GM19328 (cell line): Measurements from ENCODE around the gene GPATCH3.
A peak's percentile ranks its signal among the peaks of the same experiment; 100 is the strongest.
"Not testable (repeated sequence)": the region's sequence is repeated elsewhere in the genome, so short reads cannot be mapped to it uniquely, and the experiment has no call there.

ENCODE experiments used
- ATAC-seq: cut with Tn5 transposase; IDR thresholded peaks from one replicate; pipeline ENCODE4 v1.9.1; 2021; ENCODE audit warnings: mild to moderate bottlenecking, moderate library complexity; ENCODE audit not compliant: unreplicated experiment

The GPATCH3 gene

DNA sequence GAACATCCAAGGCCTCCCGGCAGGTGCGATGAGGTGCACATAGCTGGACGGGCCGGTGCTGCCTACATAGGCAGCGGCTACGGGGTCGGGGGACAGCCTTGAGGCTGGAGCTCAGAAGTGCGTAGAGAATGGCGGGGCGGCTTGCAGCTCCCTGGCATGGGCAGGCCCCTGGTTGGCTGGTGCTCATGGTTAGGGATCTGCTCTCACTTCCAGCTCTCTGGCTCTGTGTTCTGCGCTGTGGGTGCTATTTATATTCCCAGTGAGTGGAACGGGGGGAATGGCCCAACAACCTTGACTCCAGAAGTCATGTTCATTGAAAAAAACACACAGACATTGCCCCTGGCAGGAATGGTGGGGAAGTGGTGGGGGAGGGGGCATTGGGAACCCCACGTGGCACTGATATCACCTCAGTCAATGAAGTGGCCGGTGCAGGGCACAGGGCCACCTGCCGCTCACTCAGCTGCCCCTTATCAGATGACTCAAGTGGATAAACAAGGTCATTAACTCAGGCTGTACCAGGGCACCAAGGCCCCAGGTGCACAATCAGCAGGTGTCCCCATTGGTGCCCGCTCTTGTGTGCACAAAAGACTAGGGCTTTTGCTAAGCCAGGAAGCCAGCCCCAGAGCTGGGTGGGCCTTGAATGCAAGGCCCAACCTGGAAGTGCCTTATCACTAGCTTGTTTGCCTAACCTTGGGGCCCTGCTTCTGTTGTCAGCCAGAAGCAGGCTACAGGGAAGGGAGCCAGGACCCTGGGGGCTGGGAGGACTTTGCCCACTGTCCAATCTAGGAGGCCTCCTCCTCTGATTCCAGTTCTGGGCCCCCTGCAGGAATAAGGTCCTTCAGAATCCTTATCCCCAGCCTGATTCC lies 13.7 kb upstream of the GPATCH3 start, which contains the start of gene NR0B2:
NR0B2 (minus strand) TSS at position 222 of the 866 bp plus-strand sequence; CDS start at position 187, 35 bp downstream.
- ATAC-seq, result no peak

DNA sequence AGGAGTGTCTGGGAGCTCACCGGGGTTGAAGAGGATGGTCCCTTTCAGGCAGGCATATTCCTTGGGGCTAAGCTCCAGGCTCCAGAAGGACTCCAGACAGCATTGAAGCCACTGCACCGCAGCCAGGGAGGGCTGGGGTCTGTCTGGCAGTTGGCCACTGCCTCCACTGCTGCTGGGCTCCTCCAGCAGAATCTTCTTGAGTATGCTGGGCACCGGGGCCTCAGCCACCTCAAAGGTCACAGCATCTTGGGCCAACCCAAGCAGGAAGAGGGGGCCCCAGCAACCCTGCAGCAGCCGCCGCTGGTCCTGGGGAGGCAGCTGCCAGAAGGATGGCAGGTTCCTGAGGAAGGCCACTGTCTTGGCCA lies 13.1 kb upstream of the GPATCH3 start:
- no peak for ATAC-seq

DNA sequence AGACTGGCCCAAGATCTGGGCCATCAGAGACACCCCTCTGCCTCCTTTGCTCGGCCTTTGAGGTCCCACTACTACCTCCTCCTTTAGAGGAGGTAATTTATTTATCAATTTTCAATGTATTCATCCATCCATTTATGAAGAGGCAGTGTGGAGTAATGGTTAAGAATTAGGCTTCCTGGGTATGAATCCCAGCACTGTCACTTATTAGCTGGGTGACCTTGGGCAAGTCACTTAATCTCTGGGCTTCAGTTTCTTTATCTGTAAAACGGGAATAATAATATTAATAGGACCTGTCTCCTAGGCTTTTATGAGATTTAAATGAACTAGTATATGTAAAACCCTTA lies 11.9 kb upstream of the GPATCH3 start:
- ATAC-seq, result no peak

DNA sequence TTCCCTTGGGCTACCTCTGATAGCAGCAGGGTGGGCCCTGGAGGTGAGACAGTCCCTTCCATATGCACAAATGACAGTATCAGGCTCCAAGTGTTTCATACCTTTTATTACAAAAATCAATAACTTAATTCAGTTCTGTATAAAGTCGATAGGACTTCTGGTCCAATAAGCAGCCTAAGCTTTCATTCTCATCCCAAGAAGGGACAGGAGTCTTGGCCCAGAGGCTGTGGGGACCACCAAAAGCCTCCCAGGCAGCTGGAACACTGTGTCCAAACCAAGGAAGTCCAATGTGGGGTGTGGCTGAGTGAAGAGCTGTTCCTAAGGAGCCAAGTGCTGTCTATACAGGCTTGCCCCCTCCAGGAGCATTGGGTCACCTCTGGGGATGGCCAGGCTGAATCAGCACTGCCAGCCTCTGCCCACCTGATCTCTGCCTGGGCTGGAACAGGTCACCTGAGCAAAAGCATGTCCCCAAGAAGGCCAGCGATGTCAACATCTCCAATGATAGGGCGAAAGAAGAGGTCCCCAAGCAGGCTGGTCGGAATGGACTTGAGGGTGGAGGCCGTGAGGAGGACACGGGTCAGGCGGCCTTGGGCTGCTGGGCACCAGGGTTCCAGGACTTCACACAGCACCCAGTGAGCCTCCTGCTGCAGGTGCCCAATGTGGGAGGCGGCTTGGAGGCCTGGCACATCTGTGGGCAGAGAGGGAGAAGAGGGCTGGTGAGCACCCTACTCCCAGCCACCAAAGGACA lies 11.3 kb upstream of the GPATCH3 start:
- no peak for ATAC-seq

DNA sequence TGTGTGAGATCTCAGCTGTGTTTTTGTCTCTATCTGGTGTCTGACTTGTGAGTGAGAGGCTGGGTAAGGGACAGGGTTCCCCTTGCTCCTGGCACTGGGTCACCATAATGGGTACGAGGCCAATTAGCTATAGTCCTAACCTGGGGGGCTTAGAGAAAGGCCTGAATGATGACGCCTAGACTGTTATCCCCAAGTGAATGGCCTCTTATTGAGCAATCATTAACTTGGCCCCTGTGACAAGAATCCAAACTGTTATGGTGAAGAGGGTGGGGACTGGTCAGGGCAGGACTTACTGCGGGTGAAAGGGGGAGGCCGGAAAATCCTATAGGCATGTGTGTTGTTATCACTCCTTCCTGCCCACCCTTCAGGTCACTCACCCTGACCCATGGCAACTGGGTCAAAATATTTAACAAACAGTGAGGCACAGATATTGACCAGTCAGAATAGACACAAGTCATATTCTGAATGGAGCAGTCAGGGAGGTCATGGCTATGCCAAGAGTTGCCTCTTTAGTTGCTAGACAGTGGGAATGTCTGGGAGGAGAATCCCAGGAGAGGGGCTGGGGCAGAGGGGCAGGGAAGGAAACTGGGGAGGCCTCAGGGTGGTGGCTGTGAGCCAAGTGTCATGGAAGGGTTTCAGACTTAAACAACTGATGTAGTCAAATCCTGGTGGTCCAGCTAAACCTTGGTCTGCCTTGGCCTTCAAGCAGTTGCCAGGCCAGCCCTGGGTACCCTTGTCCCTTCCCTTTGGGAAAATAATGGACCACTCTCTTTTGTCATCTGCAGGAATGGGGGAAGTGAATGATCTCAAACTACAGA lies 10.3 kb upstream of the GPATCH3 start:
- ATAC-seq, result no peak

DNA sequence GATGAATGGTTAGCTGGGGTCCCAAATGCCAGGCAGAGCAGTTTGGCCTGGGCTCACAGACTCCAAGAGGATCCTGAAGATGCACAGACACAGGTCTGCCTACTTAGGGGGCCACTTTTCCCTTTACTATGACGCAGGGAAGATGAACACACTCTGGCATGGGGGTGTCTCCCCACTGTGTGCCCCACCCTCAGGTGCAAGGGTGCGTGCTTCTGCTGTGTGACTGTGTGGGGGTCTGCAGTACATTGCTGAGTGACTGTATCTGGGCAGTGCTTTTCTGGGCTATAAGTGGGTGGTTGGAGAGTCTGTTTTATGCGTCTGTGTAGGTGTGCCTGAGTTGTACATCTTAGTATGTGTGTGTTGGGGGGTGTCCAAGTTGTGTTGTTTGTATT lies 9.7 kb upstream of the GPATCH3 start:
- ATAC-seq, result no peak

DNA sequence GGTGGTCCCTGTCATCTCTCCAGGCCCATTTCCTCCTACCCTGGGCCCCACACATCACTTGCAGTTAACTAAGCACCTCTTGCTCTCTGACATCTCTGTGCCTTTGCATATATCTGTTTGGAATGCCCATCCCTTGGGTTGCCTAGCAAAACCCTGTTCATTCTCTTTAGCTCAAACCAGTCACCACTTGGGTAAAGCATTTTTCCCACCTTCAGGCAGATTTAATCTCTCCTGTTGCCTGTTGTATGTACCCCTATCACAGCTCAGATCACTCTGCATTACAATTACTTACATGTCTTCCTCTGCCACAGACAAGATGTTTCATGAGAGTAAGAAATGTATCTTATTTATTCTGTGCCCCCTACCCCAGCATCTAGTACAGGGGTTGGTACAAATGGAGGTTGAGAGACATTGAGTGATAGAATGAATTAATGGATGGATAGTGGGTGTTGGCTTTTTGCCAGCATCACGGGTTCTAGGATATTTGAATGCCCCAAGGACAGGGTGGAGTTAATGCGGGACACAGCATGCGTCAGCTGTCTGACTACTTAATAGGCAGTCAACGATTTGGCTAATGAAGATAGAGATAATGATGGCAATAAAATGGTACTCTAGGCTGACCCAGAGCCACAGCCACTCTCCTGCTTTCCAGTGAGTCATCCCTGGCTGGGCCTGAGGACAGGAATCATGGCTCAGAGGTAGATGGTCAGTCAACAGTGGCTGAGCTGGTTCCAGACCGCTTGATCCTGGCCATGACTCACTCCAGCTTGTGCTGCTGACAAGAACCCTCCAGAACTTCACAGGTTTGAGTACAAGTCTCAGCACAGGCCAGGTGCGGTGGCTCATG lies 7.0 kb upstream of the GPATCH3 start:
- no peak for ATAC-seq

DNA sequence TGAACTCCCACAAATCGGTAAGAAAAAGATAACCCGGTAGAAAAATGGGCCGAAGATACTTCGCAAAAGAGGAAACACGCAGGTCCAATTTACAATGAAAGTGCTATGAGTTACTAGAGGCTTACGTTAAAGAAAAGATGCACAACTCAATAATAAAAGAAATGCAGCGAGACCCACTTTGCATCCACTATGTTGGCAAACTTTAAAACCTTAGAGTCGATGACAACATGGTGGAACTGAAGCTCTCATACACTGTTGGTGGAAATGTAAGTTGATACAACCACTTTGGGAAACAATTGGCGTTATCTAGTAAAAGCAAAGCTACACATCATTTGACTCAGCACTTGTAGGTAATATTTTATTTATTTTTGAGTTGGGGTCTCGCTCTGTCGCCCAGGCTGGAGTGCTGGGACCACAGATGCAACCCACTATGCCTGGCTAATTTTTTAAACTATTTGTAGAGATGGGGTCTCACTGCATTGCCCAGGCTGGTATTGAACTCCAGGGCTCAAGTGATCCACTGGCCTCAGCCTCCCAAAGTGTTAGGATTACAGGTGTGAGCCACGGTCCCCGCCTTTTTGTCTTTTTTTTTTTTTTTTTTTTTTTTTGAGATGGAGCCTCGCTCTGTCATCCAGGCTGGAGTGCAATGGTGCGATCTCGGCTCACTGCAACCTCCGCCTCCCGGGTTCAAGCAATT lies 696 bp upstream of the GPATCH3 start:
- ATAC-seq, result no peak

DNA sequence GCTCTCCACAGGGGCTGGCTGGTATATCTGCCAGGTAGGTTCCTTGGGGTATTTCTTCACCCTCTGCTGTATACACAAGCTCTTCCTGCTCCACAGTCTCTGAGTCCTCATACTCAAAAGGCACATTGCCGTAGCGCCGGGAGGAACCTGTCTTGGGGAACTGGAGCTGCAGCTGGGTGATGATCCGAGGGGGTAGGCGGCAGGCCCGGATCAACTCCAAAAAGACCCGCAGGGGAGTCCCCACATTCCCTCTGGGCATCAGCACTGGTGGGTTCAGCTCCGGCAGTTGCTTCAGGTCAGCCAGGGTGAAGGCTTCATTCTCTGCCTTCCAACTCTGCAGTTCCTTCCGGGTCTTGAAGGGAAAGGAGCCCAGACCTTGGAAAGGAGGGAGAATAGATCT lies 2.9 kb downstream of the GPATCH3 start:
- no peak for ATAC-seq

DNA sequence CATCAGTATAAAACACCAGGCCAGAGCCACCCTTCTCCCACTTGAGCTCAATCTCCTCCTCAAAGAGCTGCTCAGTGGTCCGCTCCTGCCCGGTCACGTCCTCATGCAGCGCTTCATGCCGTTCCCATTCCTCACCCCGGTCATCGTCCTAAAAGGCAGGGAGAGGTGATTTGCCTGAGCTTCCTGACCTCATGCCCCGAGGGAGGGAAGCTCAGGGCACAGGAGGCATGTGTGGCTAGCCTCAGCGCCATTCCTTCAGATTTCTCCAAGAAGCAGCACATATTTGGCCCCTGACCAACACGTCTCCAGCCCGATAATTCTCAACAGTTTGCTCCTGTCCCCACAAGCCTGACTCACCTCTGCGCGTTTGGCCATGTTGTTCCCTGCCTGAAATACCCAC lies 6.0 kb downstream of the GPATCH3 start:
- ATAC-seq, result no peak

DNA sequence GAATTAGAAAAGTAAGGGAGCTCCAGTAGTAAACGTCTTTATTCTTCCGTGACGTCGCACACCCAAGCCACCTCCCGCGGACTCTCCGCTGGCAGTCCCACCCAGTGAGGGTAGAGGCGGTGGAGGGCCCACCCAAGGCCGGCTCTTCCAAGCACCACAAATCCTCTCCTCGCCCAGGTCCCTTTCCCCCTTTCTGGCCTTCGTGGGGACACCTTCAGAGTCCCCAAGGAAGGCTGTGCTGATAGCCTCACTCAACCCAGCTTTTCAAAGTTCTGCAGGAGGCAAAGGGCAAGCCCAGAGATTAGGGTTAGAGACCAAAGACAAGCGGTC lies 9.8 kb downstream of the GPATCH3 start:
- peak; percentile 32 for ATAC-seq

DNA sequence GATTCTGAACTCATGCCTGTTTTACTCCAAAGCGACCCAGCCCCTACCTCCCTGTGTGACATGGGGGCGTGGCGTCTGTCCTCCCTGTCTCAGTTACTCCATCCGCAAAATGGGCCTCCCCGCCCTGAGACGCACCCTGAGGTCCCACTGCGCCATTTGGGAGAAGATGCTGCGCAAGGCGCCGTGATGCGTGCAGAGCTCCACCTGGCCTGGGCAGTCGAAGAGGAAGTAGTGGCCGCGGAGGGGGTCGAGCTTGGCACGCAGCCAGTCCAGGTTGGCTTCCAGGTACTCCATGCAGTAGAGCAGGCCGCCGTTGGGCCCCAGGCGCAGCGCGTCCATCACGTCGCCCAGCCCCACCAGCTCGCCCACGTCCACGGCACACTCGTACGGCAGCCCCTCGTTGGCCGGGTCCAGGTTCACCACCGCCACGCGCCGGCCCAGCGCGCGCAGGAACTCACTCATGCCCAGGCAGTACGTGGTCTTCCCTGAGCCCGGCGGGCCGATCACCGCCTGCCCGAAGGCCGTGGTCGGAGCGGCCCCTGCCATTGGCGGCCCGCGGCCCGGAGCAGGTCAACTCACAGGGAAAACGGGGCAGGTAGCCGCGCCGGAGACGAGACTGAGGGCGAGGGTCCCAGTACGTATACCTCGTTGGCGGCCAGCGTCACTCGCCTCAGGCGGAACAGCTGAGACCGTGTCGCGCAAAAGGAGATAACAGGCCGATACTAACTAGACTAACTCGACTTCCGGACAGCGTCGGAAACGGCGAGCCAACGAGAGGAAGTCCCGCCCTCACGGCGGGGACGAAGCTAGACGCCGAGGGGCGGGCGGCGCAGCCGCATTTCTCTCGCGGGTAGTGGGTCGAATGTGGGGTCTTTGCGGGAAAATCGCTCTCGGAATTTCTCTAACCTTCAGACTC lies 10.5 kb downstream of the GPATCH3 start, which contains the start of gene GPN2:
GPN2 (minus strand) TSS at position 733 of the 916 bp plus-strand sequence; CDS start at position 546, 187 bp downstream.
- ATAC-seq, result peak; percentile 86

DNA sequence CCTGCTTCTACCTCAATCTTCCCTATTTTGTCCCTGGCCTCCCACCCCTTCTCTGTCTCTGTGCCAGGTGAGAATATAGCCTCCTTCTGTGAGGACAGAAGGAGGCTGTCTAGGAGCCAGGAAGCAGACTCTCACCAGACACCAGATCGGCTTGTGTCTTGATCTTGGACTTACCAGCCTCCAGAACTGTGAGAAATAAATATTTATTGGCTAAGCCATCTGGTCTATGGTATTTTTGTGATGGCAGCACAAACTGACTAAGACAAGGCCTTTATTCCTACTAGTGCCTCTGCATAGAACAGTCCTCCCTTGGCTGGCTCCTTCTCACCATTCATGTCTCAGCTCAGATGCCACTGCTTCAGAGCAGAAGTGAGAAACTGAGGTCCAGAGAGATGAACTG lies 12.0 kb downstream of the GPATCH3 start:
- no peak for ATAC-seq

DNA sequence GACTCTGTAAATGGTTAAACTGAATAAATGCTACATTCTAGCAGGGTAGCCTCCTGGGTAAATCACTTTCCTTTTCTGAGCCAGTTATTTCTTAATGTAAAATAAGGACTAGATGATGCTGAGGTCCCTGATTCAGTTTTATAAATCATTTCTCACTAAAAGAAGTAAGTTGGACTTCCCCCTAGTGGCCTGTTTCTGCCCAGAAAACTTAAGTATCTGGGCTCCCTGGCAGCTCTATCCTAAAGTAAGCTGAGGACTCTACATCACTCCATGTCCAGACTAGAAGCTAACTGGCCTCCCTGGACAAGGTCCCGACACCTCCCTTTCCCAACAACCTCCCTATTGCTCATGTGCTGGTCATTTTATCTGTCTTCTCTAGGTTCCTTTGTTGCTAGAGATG lies 13.1 kb downstream of the GPATCH3 start:
- no peak for ATAC-seq

DNA sequence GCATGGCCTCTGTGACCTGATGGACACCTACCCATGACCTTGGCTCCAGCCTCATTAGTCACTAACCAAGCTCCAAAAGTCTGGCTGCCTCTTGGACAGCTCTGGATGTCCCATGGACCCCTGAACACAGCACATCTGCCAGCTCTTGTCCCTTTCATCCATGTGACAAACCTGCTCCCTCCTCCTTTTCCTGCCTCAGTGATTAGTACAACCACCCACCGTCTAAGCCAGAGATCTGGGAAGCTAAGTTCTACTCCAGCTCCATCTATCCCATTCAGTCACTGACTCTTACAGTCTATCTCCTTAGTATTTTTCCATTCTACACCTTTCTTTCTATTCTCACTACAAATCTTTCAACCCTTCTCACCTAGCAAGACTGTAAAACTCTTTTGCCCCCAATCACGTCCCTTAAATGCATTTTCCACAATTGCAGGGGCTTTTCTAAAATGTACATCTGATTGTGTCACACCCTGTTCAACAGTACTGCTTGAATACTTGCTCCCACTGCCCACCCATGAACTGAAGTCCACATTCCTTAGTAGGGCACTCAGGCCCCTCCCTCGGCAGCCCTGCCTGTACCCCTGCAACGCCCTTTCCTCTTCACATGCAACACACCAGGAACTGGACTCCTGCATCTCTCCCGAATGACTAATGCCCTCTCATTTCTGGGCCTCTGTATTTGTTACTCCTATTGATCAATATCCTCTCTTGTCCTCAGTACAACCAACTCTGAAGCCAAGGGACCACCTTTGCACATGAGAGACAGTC lies 17.4 kb downstream of the GPATCH3 start:
- no peak for ATAC-seq

DNA sequence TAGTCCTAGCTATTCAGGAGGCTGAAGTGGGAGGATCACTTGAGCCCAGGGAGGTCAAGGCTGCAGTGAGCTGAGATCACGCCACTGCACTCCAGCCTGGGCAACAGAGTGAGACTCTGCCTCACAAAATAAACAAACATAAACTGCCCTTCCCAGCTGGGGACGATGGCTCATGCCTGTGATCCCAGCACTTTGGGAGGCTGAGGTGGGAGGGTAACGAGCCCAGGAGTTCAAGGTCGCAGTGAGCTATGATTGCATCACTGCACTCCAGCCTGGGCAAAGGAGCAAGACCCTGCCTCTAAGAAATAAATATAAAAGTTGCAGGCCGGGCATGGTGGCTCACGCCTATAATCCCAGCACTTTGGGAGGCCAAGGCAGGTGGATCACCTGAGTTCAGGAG lies 18.7 kb downstream of the GPATCH3 start:
- not testable (repeated sequence) for ATAC-seq

DNA sequence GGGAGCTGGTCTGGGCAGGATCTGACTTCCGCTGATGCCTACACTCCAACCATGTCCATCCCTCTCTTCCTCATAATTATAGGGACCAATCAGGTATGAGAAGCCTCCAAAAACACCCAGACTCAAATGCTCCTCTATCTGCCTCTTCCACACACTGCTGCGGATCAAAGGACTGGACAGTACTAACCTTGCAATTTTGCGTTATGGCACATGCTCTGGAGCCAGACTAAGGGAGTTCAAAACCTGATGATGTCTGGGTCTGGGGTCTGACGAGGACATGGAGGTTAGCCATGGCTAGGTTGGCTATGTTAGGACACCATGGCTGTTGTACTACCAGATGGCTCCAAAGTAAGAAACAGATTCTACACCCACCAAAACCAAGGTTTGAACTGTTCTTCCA lies 20.5 kb downstream of the GPATCH3 start:
- no peak for ATAC-seq

DNA sequence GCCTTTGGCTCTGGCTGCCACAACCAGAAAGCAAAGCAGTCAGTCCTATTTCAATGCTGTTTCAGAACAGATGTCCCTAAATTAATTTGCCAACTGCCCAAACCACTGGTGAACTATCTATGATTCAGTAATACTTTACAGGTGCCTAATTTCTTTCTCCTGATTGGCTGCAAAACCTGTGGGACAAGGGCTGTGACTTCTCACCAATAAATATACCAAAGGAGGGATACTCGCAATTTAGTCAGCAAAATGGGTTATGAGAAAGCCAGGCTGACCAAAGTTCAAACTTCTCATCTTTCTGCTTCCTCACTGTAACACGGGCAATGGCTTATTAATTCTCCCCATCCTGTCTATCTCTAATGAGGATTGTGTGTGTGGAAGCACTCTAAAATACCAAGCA lies 22.9 kb downstream of the GPATCH3 start:
- no peak for ATAC-seq
